GM19099 (cell line): ENCODE measurements around the gene IGF1R.

Source experiments
- POLR2A ChIP-seq: IDR thresholded peaks from 3 replicates; pipeline ENCODE4 v1.6.1; 2011; ENCODE audit warnings: low read depth; ENCODE audit not compliant: insufficient read length; ENCODE audit errors: extremely low read depth

Gene IGF1R

GRCh38 chr15:98658831-98659699 lies 10.7 kb downstream of the IGF1R start:
- no peak for TF ChIP-seq POLR2A

- TF ChIP-seq POLR2A = no peak
Measured at GRCh38 chr15:98660055-98660454, 11.7 kb downstream of the IGF1R start.

GRCh38 chr15:98663045-98663444 lies 14.7 kb downstream of the IGF1R start:
- TF ChIP-seq POLR2A = no peak

- TF ChIP-seq POLR2A = no peak
Measured at GRCh38 chr15:98663606-98664005, 15.3 kb downstream of the IGF1R start.

GRCh38 chr15:98666441-98666840 lies 18.1 kb downstream of the IGF1R start:
- TF ChIP-seq POLR2A = no peak

GRCh38 chr15:98666841-98667240 lies 18.5 kb downstream of the IGF1R start:
- no peak for TF ChIP-seq POLR2A

GRCh38 chr15:98667521-98668179 lies 19.3 kb downstream of the IGF1R start:
- no peak for TF ChIP-seq POLR2A

- no peak for TF ChIP-seq POLR2A
Measured at GRCh38 chr15:98668566-98669308, 20.4 kb downstream of the IGF1R start.

GRCh38 chr15:98669638-98670037 lies 21.3 kb downstream of the IGF1R start:
- no peak for TF ChIP-seq POLR2A

GRCh38 chr15:98671060-98672008 lies 23.0 kb downstream of the IGF1R start:
- TF ChIP-seq POLR2A = no peak

GRCh38 chr15:98673133-98673532 lies 24.8 kb downstream of the IGF1R start:
- TF ChIP-seq POLR2A = no peak

GRCh38 chr15:98674336-98674735 lies 26.0 kb downstream of the IGF1R start:
- no peak for TF ChIP-seq POLR2A

- no peak for TF ChIP-seq POLR2A
Measured at GRCh38 chr15:98676586-98677270, 28.4 kb downstream of the IGF1R start.
